Measurements from ENCODE around the gene NTF3. TPM values are rescaled to one million over a fixed set of nuclear protein-coding genes. Genes with fewer than 3 reads are reported as not detected.
A peak's percentile ranks its signal among the peaks of the same experiment; 100 is the strongest.

The NTF3 gene
- 12.7 and 25.3 TPM in 2 replicates for total RNA-seq (2014; rRNA removed; shearing (Covaris generic))

DNA sequence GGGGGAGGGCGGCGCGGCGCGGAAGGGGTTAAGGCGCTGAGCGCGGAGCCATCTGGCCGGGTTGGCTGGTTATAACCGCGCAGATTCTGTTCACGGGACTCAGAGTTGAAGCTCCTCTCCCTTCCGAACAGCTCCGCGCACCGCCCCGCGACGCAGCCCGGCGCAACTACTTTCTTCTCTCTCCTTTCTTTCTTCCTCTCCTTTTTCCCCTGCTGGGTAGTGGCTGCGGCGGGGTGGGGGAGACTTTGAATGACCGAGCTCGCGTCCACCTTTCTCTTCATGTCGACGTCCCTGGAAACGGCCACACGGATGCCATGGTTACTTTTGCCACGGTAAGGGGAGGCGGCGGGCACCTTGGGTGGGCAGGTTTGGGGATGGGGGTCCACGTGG, at the start of gene NTF3:
Gene NTF3 (plus strand): TSS at position 98 of the 390 bp plus-strand sequence. CDS start 217 bp downstream, at position 315.
- peak; percentile 78 for DNase-seq (ENCODE audit: low read depth)

- DNase-seq (ENCODE audit: low read depth): no peak
These were observed 47.9 kb upstream of the NTF3 start for GRCh38 chr12:5384015-5384414.

DNA sequence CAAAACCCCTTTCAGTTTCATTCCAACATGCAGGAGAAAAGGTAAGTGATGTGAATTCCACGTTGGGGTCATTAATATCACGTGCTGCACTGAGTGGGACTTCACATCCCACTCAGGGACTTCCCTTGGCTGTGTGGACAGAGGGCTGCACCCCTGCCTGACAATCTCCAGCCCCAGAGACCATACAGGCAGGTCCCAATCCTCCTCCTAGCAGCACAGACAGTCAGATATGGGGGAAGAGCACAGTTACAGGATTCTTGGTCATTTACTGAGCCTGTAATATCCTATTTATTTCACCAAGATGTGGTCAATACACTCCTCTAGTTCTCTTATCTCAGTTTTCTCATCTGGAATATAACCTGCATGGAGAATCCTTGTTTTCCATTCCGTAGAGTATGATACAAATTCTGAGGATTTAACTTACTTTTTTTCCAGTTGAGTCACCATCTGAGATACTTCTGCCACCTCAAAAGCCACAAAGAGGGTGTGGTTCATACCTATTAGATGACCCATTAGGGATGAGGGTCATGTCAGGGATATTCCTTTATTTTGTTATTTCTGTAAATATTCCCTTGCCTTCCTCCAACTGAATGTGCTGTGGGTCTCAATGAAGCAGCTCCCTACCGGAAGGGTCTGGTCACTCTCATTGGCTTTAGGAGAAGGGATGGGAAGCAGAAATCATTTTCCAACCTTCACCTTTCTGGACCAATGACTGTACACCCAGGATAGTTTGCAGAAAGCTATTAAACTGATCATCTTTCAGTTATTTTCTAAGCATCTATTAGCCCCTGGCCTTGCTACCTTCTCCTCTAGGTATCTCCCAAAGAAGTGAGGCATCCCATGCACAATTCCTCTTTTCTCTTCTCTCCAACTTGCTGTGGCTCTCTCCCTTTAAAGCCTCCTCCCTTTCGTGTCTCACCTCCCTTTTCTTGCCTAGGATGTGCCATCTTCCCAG, 43.0 kb upstream of the NTF3 start:
- peak; percentile 75 for DNase-seq (ENCODE audit: low read depth)

DNA sequence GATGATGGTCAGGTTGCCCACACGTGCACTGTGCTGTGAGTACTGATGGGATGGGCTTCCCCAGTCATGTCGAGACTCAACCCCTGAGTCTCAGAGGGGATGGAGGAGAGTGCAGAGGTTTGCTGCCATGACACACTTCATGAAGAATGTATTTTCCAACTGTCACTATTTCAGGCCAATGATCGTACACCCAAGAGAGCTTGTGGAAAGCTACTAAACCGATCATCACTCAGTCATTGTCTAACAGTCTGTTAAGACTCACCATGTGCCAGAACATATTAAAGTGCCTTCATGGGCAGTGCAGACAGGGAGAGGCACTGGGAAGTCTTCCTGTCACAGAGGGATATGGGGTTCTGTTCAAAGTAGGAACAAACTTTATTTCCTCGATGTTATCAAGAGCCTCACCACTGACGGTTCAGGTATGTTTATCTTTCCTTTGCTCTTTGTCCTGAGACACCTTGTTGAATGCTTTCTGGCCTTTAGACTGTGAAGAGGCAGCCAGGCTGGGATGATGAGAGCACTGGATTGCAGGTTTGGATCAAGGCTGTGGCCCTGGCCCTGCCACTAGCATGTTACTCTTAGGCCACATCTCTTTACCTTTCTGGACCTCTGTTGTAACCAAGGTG, 41.6 kb upstream of the NTF3 start:
- DNase-seq (ENCODE audit: low read depth): peak; percentile 25

GRCh38 chr12:5391653-5392052, 40.3 kb upstream of the NTF3 start:
- peak; percentile 67 for DNase-seq (ENCODE audit: low read depth)

DNA sequence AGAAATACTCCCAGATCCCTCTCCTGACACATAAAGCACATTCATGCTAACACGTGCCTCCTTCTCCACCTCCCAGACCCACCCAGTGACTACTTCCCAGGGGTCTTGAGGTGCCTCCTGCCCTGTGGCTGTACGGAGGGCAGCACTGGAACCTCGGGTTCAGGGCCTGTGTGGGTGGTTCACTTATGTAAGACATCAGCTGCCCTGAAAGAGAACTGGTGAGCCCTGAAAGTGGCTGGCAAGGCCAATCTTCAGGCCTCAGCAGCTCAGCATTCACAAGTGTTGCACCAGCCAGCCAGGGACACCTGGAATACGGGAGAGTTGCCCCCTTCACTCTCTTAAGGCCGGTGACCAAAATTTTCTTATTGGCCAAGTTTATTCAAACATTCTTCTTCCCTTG, 38.9 kb upstream of the NTF3 start:
- DNase-seq (ENCODE audit: low read depth): no peak

- peak; percentile 25 for DNase-seq (ENCODE audit: low read depth)
These were observed 36.3 kb upstream of the NTF3 start for GRCh38 chr12:5395443-5396271.

- no peak for DNase-seq (ENCODE audit: low read depth)
These were observed 35.4 kb upstream of the NTF3 start for GRCh38 chr12:5396541-5396940.

GRCh38 chr12:5399266-5399665, 32.6 kb upstream of the NTF3 start:
- DNase-seq (ENCODE audit: low read depth): no peak

DNA sequence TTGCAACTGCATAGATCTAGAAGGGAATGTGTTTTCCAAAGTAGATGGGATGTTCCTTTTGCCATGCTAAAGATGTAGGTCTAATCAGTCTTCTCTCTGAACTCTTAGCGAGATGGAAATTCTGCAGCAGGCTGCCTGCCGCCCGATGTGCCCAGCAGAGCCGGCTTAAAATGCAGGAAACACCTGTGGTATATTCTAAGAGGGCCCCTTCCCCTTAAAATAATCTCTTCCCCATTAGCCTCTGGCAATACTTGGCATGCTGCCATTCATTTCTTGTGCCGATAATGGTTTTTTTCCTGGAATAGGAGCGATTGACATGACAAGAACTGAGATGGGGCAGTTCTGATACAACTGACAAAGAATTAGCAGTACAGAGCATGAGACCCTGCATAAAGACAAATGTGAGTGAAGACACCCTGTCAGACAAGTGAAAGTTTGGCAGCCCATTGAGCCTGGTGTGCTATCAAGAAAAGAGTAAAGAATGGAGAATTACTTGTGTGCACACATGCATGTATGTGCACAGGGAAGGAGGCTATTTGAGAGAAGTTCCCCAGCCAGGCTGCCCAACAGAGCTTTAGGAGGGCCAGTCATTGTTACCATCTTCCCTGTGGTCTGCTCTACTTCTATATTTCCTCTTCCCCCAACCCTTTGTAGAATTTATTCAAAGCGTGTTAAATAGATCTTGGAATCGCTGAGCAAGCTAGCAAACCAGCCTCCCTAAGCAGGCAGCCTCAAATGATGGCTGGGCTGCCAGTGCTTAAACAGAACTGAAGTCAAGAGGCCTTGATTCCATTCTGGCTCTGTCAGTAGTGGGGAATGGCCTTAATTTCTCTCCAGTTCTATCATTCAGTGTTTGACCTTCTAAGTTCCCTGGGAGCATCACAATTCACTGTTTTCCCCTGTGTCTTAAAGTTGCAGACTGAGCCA, 29.6 kb upstream of the NTF3 start:
- DNase-seq (ENCODE audit: low read depth): no peak

DNA sequence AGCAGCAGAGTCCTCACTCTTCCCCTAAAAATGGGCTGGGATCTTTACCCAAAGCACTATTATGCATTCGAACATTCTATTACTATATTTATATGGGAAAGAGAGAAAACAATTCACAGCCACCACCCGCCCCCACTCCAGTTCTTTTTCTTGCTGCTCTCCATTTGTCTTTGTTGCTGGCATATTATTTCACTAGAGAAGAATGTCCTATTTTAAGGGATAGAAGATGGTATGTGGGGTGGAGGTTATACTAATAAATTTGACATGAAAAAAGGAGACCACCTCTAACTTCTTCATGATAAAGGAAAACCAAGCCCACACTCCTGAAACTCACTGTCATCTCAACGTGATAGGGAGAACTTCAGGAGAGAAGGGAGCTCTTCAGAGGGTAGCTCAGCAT, 28.5 kb upstream of the NTF3 start:
- DNase-seq (ENCODE audit: low read depth): no peak

DNA sequence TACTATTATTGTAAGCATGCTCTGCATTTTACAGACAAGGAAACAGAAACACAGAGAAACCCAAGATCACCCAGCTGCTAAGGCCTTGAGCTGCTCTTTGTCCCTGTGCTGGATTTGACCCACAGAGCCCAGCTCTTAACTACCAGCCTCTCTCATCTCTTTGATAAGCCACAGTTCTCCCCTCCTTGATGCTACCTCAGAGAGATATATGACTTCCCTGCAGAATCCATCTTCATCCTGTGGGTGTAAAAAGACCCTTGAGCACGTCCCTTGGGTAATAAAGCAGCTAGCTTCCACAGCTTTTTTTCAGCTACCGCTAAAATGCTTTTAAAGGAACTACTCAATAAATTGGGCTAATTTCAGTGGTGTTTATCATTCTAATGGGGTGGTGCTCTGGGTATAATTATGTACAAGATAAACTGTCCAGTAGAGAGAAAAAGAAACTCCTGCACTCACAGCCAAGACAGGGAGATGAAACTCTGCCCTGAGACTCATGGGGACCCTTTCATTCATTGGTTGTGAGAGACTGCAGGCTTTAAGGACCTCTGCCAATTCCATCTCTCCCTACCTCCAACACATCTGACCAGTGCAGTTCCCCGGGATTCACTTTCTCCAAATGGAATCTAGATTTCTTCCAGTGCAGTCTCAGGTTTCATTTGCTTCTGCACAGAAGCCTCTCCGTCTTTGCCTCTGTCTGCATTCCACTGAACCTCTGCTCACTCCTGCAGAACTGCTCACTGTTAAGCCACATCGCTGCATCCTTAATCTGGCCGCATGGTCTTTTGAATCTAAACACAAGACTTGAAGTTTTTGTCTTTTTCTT, 24.7 kb upstream of the NTF3 start:
- DNase-seq (ENCODE audit: low read depth): no peak

- no peak for DNase-seq (ENCODE audit: low read depth)
These were observed 22.3 kb upstream of the NTF3 start for GRCh38 chr12:5409619-5410018.

- DNase-seq (ENCODE audit: low read depth): no peak
These were observed 15.3 kb upstream of the NTF3 start for GRCh38 chr12:5416571-5416970.

DNA sequence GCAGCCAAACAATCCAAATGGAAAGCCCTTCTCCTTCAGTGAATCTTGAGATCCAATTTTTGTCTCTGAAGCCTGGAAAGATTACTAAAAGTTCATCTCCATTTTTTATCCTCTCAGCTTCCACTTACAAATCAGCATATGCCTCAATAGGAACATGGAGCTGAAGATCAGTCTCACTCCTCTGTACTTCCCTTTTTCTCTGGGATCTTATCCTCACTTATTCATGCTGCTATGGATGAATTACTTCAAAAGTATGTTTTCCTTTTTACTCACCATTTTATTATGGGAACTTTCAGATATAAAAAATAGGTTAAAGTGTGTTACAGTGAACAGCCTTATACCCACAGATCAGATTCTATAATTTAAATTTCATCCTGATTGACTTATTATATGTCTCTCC, 14.4 kb upstream of the NTF3 start:
- DNase-seq (ENCODE audit: low read depth): peak; percentile 37

GRCh38 chr12:5428332-5429221, 3.3 kb upstream of the NTF3 start:
- peak; percentile 57 for DNase-seq (ENCODE audit: low read depth)

GRCh38 chr12:5429741-5430557, 2.0 kb upstream of the NTF3 start:
- DNase-seq (ENCODE audit: low read depth): peak; percentile 32
